ENCODE results near the gene PLEKHH2. TPM values are rescaled to one million over a fixed set of nuclear protein-coding genes. Genes with fewer than 3 reads are reported as not detected.

PLEKHH2 gene
- total and polyA plus RNA-seq, 2 of the 13 experiments (the other 11 are each of a cell fraction or from before 2014, with no cell fraction given): 1.1 to 3.0 TPM

DNA sequence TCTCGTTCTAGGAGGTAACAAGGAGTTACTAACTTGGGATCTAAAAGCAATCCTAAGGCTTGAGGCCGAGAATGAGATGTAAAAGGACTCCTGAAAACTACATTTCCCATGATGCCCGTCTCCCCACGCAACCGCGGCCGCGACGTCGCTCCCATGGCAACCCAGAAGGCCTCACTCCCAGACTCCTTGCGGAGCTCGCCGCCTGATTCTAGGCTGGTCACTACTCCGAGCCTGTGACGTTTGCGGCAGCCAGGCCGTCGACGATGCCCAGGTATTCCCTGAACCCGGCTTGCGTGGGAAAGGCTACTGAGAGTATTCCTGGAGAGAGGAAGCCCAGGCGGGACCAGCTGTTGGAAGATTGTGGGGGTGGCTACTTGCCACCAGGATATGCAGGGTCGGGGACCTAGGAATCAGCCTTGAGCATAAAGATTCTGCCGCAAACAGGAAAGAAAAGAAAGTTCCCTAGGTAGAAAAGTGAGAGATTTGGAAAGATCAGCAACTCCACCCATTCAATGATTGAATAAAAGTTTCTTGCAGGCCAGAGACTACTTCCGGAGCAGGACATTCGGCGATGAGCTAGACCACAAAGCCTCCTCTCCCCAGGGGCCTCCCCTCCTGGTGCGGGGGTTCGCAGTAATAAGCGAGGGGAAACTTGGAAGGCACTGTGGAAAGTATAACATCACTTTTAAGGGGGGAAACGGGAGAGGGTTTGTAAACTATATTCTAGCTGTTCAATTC lies 137.0 kb downstream of the PLEKHH2 start, which contains the start of gene DYNC2LI1 (continued):
- TF ChIP-seq, protein P1, sequence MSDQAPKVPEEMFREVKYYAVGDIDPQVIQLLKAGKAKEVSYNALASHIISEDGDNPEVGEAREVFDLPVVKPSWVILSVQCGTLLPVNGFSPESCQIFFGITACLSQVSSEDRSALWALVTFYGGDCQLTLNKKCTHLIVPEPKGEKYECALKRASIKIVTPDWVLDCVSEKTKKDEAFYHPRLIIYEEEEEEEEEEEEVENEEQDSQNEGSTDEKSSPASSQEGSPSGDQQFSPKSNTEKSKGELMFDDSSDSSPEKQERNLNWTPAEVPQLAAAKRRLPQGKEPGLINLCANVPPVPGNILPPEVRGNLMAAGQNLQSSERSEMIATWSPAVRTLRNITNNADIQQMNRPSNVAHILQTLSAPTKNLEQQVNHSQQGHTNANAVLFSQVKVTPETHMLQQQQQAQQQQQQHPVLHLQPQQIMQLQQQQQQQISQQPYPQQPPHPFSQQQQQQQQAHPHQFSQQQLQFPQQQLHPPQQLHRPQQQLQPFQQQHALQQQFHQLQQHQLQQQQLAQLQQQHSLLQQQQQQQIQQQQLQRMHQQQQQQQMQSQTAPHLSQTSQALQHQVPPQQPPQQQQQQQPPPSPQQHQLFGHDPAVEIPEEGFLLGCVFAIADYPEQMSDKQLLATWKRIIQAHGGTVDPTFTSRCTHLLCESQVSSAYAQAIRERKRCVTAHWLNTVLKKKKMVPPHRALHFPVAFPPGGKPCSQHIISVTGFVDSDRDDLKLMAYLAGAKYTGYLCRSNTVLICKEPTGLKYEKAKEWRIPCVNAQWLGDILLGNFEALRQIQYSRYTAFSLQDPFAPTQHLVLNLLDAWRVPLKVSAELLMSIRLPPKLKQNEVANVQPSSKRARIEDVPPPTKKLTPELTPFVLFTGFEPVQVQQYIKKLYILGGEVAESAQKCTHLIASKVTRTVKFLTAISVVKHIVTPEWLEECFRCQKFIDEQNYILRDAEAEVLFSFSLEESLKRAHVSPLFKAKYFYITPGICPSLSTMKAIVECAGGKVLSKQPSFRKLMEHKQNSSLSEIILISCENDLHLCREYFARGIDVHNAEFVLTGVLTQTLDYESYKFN (CRISPR knock-in tag; conservative IDR thresholded peaks at IDR 0.05): no peak
- TF ChIP-seq CBX5 (CRISPR knock-in tag; IDR thresholded peaks at IDR 0.05; ENCODE audit: borderline replicate concordance) (peak; percentile 13; the same call in 1 of the 2 replicates), ZFYVE20 (CRISPR knock-in tag; IDR thresholded peaks at IDR 0.05; ENCODE audit: borderline replicate concordance, low read depth) (no peak), TEAD3 (CRISPR knock-in tag; optimal IDR thresholded peaks at IDR 0.05; ENCODE audit: borderline replicate concordance) (peak; percentile 31), ZNF160 (CRISPR knock-in tag; IDR thresholded peaks at IDR 0.05) (no peak), ZSCAN31 (CRISPR knock-in tag; IDR thresholded peaks at IDR 0.05; ENCODE audit: low read depth) (no peak), SPEN (CRISPR knock-in tag; IDR thresholded peaks at IDR 0.05; ENCODE audit: low read depth) (peak; percentile 90), SP140L (CRISPR knock-in tag; IDR thresholded peaks at IDR 0.05; ENCODE audit: borderline replicate concordance) (0 out of 2 replicates have a peak, but pooled peaks have one; percentile 19), JARID2 (CRISPR knock-in tag; IDR thresholded peaks at IDR 0.05; ENCODE audit: insufficient replicate concordance) (peak; percentile 17), ATRX (CRISPR knock-in tag; IDR thresholded peaks at IDR 0.05; ENCODE audit: borderline replicate concordance) (no peak), NFIB (CRISPR knock-in tag; IDR thresholded peaks at IDR 0.05; ENCODE audit: borderline replicate concordance) (no peak), ZSCAN21 (CRISPR knock-in tag; IDR thresholded peaks at IDR 0.05; ENCODE audit: borderline replicate concordance) (0 out of 2 replicates have a peak, but pooled peaks have one; percentile 68), ZSCAN12 (CRISPR knock-in tag; IDR thresholded peaks at IDR 0.05) (no peak), ZKSCAN5 (CRISPR knock-in tag; IDR thresholded peaks at IDR 0.05) (no peak)
- TF ChIP-seq, protein P2, sequence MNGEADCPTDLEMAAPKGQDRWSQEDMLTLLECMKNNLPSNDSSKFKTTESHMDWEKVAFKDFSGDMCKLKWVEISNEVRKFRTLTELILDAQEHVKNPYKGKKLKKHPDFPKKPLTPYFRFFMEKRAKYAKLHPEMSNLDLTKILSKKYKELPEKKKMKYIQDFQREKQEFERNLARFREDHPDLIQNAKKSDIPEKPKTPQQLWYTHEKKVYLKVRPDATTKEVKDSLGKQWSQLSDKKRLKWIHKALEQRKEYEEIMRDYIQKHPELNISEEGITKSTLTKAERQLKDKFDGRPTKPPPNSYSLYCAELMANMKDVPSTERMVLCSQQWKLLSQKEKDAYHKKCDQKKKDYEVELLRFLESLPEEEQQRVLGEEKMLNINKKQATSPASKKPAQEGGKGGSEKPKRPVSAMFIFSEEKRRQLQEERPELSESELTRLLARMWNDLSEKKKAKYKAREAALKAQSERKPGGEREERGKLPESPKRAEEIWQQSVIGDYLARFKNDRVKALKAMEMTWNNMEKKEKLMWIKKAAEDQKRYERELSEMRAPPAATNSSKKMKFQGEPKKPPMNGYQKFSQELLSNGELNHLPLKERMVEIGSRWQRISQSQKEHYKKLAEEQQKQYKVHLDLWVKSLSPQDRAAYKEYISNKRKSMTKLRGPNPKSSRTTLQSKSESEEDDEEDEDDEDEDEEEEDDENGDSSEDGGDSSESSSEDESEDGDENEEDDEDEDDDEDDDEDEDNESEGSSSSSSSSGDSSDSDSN (CRISPR knock-in tag; IDR thresholded peaks at IDR 0.05): no peak
- TF ChIP-seq, protein P3, sequence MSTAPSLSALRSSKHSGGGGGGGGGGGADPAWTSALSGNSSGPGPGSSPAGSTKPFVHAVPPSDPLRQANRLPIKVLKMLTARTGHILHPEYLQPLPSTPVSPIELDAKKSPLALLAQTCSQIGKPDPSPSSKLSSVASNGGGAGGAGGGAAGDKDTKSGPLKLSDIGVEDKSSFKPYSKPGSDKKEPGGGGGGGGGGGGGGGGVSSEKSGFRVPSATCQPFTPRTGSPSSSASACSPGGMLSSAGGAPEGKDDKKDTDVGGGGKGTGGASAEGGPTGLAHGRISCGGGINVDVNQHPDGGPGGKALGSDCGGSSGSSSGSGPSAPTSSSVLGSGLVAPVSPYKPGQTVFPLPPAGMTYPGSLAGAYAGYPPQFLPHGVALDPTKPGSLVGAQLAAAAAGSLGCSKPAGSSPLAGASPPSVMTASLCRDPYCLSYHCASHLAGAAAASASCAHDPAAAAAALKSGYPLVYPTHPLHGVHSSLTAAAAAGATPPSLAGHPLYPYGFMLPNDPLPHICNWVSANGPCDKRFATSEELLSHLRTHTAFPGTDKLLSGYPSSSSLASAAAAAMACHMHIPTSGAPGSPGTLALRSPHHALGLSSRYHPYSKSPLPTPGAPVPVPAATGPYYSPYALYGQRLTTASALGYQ (CRISPR knock-in tag; IDR thresholded peaks at IDR 0.05): no peak
- TF ChIP-seq, protein P4, sequence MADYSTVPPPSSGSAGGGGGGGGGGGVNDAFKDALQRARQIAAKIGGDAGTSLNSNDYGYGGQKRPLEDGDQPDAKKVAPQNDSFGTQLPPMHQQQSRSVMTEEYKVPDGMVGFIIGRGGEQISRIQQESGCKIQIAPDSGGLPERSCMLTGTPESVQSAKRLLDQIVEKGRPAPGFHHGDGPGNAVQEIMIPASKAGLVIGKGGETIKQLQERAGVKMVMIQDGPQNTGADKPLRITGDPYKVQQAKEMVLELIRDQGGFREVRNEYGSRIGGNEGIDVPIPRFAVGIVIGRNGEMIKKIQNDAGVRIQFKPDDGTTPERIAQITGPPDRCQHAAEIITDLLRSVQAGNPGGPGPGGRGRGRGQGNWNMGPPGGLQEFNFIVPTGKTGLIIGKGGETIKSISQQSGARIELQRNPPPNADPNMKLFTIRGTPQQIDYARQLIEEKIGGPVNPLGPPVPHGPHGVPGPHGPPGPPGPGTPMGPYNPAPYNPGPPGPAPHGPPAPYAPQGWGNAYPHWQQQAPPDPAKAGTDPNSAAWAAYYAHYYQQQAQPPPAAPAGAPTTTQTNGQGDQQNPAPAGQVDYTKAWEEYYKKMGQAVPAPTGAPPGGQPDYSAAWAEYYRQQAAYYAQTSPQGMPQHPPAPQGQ (CRISPR knock-in tag; IDR thresholded peaks at IDR 0.05; ENCODE audit: borderline replicate concordance): no peak
- TF ChIP-seq, protein P5, sequence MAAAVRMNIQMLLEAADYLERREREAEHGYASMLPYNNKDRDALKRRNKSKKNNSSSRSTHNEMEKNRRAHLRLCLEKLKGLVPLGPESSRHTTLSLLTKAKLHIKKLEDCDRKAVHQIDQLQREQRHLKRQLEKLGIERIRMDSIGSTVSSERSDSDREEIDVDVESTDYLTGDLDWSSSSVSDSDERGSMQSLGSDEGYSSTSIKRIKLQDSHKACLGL (CRISPR knock-in tag; IDR thresholded peaks at IDR 0.05): no peak
